HG03575 (cell line): ENCODE results near the gene SPRY1.
A peak's percentile ranks its signal among the peaks of the same experiment; 100 is the strongest.

Experiments
- ATAC-seq: cut with Tn5 transposase; IDR thresholded peaks from one replicate; pipeline ENCODE4 v1.9.1; 2021; ENCODE audit not compliant: unreplicated experiment, insufficient number of reproducible peaks, low FRiP score; ENCODE audit errors: extremely low read depth

SPRY1 gene, protein sequence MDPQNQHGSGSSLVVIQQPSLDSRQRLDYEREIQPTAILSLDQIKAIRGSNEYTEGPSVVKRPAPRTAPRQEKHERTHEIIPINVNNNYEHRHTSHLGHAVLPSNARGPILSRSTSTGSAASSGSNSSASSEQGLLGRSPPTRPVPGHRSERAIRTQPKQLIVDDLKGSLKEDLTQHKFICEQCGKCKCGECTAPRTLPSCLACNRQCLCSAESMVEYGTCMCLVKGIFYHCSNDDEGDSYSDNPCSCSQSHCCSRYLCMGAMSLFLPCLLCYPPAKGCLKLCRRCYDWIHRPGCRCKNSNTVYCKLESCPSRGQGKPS

DNA sequence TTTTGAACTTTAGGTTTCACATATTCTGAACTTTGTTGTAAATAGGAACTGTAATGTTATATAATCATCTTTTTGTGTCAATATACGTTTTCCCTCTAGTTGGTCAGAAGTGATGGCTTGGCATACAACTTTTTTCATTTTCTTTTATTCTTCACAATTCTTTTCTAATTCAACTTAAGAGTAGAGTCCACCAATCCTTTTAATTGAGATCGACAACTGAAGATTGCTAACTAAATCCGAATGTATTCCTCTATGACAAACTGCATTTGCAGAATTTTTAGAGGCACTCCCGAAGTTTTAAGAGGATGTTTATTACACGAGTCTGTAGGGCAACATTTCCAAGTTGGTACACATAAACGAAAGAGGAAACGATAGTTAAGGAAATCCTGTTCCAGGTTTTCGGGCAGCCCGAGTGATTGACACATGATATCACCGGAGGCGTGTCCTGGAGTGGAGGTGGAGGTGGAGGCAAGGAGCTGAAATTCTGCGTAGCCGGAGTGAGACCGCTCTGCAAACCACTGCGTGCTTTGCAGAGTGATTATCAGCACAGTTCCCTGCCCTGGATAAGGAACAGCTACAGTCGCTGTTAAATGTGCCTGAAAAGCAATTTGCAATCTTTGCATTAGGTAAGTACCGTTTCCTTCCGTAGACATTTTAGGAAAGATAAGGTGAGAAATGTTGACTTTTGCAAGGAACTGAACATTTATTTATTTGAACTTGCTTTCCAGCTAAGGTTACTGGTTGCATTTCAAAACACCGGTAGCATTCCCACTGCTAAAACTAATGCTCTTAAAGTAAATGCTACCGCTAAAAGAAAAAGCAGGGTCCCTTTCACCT lies at the start of gene SPRY1:
Gene SPRY1 (plus strand): TSS at position 489 of the 837 bp plus-strand sequence. CDS start 4,797 bp downstream, outside the sequence.
- peak; percentile 37 for ATAC-seq

DNA sequence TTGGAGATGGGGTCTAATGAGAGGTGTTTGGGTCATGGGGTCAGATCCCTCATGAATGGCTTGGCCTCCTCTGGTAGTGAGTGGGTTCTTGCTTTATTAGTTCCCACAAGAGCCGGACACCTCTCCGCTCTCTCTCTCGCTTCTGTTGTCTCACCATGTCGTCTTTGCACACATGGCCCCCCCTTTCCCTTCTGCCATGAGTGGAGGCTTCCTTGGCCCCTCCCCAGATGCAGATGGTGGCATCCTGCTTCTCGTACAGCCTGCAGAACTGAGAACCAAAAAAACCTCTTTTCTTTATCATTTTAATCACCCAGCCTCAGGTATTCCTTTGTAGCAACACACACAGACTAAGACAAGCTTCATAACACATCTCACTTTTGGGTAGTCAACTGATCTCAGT lies 49.6 kb upstream of the SPRY1 start:
- no peak for ATAC-seq

DNA sequence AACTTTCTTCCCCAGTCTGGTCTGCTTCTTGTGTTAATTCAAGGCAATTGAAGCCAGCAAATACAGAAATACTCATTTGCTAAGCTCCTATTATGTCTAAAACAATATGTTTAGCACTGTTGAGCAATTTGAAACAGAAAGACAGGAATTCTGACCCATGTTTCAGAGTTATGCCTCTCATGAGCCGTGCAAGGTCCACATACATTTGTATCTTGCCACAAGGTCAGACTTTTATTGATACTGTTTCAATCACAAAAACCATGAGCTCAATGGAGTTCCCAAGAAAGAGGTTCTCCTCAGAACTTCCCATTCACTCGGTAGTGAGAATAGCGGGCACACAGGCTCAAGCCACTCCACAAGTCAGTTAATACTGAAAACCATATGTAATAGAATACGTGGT lies 47.6 kb upstream of the SPRY1 start:
- no peak for ATAC-seq

DNA sequence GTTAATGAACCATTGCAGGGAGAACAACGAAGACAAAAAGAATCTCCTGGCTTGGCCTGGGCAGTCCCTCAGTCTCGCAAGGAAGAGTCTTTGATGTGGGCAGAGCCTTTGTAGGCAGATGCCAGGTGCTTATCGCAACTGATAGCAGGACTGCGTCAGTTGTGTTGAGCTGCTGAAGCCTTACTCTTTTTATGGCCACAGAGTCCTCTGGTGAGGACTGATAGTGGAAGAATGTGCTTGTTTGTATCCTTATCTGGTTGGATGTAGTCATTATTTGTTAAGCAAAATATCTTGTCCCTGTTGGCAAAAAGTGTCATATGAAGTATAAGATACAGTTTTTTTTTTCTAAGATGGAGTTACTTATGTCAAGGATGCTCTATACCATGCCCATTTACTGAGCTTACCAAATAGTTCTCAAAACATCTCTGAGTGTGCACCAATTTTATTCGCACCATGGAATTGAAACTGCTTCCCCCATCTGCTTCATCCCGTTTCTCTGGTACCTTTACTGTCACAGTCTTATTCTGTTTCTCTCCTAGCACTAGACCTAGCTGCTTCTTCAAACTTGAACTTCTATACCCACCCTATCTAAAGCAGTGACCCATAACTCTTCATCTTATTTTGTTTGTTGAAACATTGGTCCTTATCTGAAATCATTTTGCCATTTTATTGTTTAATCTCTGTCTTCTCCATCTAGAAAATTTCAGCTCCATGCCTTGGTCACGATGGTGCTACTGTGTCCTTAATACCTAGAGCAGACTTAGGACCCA lies 47.0 kb upstream of the SPRY1 start:
- ATAC-seq, result no peak

DNA sequence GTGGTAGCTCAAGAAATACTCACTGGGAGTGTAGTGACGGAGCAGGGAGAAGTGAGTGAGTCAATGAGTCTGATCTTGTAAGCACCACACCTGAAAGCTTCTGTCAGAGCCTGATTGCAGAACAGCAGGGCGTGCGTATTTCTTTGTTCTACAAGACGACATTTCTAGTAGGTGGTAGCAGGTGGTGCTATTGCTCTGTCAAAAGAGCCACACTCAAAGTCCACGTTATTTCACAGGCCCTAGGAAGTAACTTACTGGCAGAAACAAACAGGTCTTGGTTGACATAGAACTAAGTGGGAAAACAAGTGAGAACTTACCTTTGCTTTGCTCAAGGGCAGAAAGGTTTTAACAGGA lies 46.4 kb upstream of the SPRY1 start:
- ATAC-seq, result no peak

DNA sequence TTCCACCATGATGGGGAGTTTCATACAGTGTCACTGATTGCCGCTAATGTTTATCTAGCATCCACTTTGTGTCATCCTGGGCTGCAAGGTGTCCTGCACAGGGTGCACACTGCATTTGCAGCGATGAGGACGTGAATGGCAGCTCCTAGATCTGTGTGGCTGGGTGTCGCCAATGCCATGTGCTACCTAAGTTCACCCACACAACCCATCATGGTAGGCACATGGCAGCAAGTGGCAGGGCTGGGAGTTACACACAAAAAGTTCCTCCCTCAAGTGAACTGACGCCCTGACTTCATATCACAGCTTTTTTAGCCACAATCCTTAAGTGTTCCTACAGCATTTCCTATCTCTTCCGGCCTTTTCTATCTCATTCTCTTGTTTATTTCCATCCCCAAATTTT lies 45.9 kb upstream of the SPRY1 start:
- ATAC-seq, result no peak

DNA sequence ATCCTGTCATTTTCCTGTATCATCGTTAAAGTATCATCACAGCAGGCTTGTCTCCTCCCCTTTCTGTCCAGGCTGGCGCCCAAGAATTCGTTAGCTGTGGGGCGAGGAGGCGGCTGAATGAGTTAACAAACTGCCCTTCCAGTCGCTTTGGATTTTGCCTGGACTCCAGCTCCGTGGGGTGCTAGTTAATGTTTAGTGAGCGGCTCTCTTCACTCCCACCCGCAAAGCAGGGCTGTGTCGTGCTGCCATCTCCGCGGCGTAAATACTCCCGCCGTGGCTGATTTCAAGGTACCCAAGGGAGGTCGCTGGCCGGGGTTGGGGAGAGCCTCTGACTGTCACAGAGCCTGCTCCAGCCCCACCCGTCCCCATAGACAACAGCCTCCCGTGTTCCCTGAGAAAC lies 44.9 kb upstream of the SPRY1 start:
- ATAC-seq, result no peak

DNA sequence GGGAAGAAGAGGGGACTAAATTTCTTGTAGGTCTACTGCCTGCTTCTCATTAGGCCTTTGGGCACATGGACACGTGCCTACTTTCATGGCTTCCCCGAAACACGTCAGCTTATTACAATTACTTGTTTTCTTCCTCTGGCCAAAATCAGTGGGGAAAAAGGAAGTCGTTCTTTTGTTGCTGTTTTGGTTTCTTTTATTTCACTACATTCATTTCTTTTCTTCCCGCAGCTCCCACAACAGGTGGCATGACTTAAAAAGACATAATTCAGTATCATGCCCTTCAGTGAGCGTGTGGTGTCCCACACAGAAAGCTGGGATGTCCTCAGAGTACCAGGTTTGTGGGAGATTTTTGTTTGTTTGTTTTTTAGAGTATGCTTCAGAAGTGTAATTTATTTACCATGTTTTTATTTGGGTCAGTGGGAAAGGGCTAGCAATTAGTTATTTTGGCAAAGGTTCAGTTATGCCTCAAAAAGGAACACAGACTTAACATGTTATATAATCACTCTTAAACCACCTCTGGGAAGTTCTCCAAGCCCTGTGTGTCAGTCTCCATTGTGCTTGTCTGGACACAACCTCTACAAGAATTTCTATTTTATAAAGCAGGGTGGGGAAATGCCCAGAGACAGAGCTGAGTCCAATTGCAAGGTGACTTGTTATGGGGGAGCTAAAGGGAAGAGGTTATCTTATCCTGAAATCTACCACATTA lies 44.2 kb upstream of the SPRY1 start:
- no peak for ATAC-seq

DNA sequence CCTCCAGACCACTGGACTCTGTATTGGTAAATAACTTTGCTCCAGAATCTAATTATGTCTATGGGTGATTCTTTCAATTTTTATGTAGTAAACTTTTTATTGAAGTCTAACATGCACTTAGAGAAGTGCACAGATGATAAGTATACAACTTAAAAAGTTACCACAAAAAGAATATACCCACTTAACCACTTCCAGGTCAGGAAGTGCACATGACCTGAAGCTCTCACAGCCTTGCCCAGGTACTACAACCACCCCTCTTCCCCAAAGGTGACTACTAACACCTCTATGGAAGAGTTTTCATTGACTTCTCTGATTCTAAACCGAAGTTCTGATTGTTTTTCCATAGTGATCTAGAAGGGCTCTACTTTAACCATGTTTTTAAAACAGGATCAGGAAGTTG lies 43.6 kb upstream of the SPRY1 start:
- no peak for ATAC-seq

DNA sequence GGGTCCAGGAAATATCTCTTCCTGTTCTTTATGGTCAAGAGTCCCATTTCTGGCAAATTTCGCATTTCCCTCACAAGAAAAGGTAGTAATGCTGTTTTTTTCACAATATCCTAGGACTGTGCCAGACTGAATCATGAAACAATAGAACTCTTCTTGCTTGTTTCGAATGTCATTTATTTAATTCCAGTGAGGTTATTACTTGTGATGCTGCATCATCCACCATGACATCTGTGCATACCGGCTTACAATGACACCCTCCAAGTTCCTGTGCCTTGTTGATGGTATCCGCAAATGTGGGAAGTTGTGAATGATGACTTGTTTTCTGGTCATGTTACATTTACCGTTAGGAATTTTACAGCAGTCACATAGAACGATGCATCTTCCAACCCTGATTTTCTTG lies 42.9 kb upstream of the SPRY1 start:
- ATAC-seq, result no peak

DNA sequence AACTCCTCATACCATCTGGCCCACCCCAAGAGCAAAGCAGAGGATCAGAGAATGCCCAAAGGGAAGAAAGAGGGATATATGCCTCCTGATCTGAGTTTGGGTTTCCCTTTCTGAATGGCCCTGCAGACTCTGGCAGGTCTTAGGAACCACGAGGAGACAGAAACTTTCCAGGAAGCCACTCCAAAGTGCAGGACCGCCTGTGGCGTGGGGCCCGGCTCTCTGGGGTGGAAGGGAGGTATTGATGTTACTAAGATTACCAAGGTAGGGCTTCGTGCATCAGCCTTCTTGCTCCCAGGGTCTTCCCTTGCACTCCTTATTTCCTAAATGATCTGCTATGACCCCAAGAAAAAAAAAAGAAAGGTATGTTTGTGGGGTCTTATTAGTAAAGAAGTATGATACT lies 41.9 kb upstream of the SPRY1 start:
- no peak for ATAC-seq

DNA sequence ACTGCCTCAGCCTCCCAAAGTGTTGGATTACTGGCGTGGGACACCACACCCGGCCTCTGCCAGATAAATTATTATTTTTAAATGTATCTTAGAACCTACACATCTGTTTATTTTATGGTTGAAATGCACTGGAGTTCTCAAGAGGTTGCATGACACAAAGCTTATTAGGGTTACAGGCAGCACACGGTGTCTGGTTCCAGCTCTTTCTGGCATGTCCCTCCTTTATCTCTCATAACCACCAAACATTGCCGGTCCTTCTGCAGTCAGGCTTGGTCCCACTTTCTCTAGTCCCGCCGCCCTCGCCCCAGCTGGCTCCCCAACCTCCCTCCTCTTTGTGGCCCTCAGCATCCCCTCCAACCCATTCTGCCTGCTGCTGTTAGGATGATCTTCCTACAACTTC lies 39.7 kb upstream of the SPRY1 start:
- no peak for ATAC-seq

DNA sequence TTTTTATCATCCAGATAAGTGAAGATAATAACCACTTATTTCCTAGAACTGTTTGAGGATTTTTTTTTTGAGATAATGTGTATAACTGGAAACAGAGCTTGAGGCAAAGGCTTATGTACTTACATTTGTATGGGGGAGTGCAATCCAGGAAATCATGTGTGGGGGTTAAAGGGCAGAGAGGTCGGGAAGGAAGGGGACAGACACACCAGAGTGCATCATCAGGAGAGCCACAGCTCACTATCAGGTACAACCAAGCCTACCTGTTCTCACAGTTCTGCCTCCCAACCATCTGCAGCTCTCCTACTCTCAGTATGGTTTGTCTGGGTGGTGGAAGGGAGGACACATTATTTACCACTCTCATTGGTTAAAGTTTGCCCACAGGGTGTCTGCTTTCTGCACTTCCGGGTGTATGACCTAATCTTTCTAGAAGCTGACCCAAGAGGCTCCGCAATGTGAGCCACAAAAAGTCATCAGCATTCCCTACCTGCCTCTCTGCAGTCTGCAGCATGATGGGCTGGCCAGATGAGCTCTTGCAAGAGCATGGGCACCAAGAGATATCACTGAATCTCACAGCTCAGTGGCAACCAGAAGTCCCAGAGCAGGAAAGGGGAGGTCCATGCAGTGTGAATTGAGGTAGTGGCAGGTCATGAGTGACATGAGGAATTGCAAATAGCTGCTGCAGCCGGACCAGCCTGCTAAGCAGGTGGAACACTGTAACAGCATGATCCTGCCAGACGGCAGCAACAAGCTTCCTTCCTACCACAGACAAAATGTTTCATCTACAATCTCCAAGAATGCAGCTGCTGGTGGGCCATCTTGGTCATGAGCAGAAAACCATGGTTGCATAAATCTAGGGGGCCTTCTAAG lies 36.9 kb upstream of the SPRY1 start:
- ATAC-seq, result no peak

DNA sequence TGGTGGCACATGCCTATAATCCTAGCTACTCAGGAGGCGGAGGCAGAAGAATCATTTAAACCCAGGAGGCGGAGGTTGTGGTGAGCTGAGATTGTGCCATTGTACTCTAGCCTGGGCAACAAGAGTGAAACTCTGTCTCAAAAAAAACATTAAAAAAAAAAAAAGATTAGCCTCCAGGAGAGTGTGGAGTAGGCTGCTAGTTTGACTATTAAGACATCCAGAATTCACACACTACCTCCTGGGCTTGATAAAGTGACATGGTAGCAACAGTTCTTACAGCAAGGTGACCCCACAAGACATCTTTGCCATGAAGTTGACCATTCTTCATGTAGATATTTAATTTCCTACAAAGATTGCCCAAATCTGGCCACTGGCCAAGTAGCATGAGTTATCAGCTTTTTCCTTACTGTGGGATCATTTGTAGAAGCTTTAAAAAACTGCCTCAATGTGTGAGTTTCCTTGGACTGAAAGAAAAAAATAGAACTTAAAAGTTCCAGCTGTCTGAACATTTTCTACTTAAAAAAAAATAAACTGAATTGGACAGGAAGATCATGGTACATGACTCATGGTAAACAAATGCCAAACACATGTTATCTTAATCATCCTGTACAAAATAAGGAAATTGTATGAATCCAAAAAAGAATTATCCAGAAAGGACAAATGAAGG lies 35.3 kb upstream of the SPRY1 start:
- ATAC-seq, result no peak

DNA sequence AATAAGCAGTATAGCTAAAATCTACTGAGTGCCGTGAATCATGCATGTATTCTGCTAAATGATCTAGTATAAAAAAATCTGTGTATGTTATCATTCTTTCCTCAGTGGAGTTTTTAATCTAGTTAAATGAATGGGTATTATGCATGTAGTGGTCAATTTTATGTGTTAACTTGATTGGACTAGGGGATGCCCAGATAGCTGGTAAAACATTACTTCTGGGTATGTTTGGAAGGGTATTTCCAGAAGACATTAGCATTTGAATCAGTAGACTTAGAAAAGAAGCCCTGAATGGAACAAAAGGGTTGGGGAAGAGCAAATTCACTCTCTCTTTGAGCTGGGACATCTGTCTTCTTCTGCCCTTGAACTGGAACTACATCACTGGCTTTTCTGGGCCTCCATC lies 34.5 kb upstream of the SPRY1 start:
- no peak for ATAC-seq

DNA sequence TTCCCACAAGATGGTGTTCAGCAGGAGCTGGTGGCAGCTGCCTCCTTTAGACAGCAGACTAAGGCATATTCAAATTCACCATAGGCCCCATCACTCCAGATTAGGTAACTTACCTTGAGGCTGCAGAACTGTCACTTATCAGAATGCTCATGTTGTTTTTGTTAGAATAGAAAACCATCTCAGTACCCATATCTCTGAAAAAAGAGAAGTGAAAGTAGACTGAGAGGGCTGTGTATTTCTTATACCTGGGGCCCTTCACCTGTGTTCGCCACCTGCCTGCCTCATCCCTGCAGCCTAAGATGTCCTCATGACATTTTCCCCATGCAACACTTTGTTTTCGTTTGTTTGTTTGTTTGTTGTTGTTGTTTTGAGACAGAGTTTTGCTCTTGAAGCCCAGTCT lies 32.9 kb upstream of the SPRY1 start:
- ATAC-seq, result peak; percentile 86

DNA sequence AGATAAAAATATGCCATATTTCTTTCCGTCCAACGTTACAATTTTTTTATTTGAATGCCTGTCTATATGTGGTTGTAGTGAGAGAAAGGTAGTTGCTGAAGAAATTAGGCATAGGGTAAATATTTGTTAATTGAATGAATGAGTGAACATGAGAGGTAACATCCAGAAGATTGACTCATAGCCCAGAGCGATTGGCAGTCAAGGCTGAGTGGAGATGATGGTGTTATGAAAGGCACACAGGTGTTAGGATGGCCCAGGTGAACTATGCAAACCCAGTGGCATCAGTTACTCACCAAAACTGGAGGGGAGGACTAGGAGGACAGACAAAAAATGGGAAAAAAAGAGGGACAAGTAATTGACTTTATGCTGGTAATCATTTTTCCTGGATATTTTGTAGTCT lies 31.7 kb upstream of the SPRY1 start:
- no peak for ATAC-seq

DNA sequence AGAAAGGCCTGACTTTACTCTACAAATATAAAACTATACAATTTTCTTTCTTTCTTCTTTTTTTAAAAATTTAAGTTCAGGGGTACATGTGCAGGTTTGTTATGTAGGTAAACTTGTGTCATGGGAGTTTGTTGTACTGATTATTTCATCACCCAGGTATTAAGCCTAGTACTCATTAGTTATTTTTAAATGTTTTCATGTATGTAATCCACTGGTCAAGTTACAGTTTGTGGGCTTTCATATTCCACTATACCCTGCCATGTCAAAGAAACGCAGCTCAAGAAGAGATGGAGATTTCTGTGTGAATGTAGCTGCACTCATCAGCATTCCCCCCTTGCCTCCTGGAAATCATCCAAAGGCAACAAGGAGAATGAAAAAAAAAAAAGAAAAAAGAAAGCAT lies 31.2 kb upstream of the SPRY1 start:
- no peak for ATAC-seq
